WI38 (cell line): ENCODE data around the gene NDUFAB1.
A peak's percentile ranks its signal among the peaks of the same experiment; 100 is the strongest.
"Not testable (repeated sequence)": the region's sequence is repeated elsewhere in the genome, so short reads cannot be mapped to it uniquely, and the experiment has no call there.

ENCODE experiments used
- H3K4me3 ChIP-seq: 2 replicates; pipeline ENCODE4 v1.5.1; 2011; ENCODE audit warnings: low read depth, mild to moderate bottlenecking, control low read depth, low read length
- TF ChIP-seq, protein P1 (sequence below): IDR thresholded peaks from 2 replicates; pipeline ENCODE4 v1.5.1; 2012; ENCODE audit warnings: low read depth, mild to moderate bottlenecking, control low read depth, low read length

Gene NDUFAB1

DNA sequence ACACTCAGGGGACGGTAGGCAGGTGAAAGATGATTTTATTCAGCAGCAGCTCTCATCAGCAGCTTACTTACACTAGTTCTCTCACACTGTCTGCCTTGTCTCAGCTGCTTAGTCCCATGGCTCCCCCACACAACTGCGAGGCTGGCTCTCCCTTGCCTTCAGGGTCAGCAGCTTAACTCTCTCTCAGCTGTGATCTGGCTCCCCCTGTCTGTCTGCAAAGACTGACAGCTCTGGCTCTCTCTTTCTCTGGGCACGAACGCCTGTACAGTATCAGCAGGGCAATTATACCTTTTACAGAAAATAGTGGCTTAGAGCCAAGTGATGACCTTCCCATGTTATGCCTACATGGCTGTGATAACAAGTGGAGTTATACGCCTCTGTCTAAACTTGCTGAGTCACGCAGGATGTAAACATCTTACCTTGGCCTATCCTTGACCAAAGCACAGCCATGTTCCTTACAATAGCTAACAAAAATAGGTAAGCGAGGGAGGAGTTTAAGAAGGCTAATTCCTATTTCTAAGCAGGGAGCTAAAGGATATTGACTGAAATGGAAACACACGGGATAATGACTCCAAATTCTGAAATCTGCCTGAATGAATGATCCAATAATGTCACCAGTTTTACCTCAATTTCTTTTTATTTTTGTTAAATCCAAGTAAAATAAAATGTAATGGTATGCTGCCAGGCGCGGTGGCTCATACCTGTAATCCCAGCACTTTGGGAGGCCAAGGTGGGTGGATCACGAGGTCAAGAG lies 1.1 kb upstream of the NDUFAB1 start:
- TF ChIP-seq, protein P1, sequence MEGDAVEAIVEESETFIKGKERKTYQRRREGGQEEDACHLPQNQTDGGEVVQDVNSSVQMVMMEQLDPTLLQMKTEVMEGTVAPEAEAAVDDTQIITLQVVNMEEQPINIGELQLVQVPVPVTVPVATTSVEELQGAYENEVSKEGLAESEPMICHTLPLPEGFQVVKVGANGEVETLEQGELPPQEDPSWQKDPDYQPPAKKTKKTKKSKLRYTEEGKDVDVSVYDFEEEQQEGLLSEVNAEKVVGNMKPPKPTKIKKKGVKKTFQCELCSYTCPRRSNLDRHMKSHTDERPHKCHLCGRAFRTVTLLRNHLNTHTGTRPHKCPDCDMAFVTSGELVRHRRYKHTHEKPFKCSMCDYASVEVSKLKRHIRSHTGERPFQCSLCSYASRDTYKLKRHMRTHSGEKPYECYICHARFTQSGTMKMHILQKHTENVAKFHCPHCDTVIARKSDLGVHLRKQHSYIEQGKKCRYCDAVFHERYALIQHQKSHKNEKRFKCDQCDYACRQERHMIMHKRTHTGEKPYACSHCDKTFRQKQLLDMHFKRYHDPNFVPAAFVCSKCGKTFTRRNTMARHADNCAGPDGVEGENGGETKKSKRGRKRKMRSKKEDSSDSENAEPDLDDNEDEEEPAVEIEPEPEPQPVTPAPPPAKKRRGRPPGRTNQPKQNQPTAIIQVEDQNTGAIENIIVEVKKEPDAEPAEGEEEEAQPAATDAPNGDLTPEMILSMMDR, result no peak
- no peak overlapping the region for H3K4me3 ChIP-seq

GRCh38 chr16:23595246-23595950 lies 718 bp downstream of the NDUFAB1 start:
- TF ChIP-seq, protein P1, result no peak
- peak overlapping the region; percentile 99 for H3K4me3 ChIP-seq

- no peak overlapping the region for H3K4me3 ChIP-seq
- TF ChIP-seq, protein P1, result no peak
Measured at GRCh38 chr16:23594186-23594585, 1.9 kb downstream of the NDUFAB1 start.

DNA sequence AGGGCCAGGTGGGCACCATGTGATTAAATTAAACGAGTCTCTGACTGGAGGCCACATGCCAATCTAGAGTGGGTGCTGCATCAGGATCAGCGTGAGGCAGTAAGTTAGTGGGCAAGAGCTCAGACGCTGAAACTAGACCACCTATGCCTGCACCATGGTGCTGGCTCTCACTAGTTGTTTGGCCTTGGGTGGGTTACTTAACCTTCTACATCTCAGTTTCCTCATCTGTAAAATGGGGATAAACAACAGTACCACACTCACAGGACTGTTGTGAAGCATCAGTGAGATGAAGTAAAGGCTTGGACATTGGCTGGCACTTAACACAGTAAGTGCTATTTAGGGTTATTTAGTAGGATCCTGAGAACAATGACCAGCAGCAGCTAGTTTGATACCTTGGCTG lies 5.9 kb downstream of the NDUFAB1 start:
- no peak overlapping the region for H3K4me3 ChIP-seq
- TF ChIP-seq, protein P1, result no peak

GRCh38 chr16:23587726-23588125 lies 8.4 kb downstream of the NDUFAB1 start:
- TF ChIP-seq, protein P1, result no peak
- H3K4me3 ChIP-seq, result no peak overlapping the region

DNA sequence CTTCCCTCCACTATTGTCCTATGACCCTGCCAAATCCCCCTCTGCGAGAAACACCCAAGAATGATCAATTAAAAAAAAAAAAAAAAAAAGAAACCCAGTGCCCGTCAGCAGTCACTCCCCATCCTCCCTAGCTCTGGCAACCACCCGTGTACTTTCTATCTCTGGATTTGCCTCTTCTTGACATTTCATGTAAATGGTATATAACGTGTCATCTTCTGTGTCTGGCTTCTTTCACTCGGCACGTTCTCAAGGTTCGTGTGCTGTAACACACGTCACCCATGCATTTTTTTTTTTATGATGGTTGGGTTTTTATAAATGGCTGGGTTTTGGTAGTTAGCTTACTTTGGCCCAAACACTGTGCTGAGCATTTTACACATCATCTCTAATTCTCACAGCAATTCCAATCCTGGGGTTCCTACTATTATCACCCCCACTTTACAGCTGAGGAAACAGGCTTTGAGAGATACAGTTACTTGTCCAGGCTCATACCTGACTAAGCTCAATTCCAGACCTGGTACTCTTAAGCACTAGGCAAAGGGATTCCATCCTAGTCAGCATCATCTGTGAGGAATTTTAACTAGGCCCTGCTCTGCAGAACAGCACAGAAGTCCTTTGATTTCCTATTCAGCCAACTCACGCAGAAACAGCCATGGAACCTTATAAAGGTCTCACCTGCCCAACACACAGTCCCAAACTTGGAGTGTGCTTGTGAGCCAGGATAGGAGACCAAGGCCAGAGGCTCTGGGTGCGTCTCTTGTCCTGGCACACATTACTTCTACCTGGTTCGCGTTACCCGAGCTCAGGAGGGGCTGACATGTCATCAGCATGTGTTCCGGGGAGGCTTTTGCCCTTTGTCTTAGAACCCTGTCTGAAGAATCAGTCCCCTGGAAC lies 11.7 kb downstream of the NDUFAB1 start:
- H3K4me3 ChIP-seq, result no peak overlapping the region
- TF ChIP-seq, protein P1, result no peak

DNA sequence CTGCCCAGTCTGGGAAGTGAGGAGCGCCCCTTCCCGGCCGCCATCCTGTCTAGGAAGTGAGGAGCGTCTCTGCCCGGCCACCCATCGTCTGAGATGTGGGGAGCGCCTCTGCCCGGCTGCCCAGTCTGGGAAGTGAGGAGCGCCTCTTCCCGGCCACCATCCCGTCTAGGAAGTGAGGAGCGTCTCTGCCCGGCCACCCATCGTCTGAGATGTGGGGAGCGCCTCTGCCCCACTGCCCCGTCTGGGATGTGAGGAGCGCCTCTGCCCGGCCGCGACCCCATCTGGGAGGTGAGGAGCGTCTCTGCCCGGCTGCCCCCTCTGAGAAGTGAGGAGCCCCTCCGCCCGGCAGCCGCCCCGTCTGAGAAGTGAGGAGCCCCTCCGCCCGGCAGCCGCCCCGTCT lies 12.8 kb downstream of the NDUFAB1 start:
- H3K4me3 ChIP-seq, result not testable (repeated sequence)
